Fibroblast of the aortic adventitia (primary cell): ENCODE measurements around the gene ARL14EPL. TPM values are rescaled to one million over a fixed set of nuclear protein-coding genes. Genes with fewer than 3 reads are reported as not detected.
A peak's percentile ranks its signal among the peaks of the same experiment; 100 is the strongest.

Experiments
- DNase-seq: peaks from one replicate; pipeline ENCODE4 v3.0.0-alpha.2; 2010; ENCODE audit warnings: low read depth
- H3K4me3 ChIP-seq: 2 replicates; pipeline ENCODE4 v1.5.1; 2011; ENCODE audit warnings: low read depth, mild to moderate bottlenecking, control low read depth, low read length, moderate library complexity
- CTCF ChIP-seq: IDR thresholded peaks from 2 replicates; pipeline ENCODE4 v1.5.1; 2011; ENCODE audit warnings: mild to moderate bottlenecking, low read length, control low read depth, inconsistent platforms; ENCODE audit not compliant: insufficient read depth
- total RNA-seq: library from RNA; depleted of rRNA; stranded (reverse); fragments of >200 nt; gene quantifications from 2 replicates; pipeline ENCODE4 v1.2.3, GENCODE V29; 2012; ENCODE audit warnings: low replicate concordance

Gene ARL14EPL
- total RNA-seq, 1 donor = 0.18 TPM

- no peak for DNase-seq
- peak; percentile 15 for TF ChIP-seq CTCF
- H3K4me3 ChIP-seq = no peak overlapping the region
Observed at GRCh38 chr5:116023619-116024018, 8.7 kb upstream of the ARL14EPL start.

DNA sequence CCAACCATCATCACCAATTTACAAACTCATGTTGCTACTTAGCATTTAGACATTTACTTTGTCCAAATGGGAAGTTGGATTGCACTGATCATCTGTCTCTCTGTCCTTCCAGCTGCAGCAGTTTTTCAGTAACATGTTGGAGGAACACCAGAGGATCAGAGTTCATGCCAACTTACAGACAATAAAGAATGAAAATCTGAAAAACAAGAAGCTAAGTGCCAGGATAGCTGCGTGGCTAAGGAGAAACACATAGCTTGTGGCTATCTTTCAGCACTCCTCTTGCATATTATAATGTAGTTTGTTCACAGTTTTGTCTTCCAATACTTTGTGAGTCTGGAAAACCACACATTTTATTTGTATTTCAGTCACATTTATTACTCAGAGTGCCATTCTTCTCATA is 6.4 kb upstream of the ARL14EPL start:
- no peak overlapping the region for H3K4me3 ChIP-seq
- DNase-seq = no peak
- TF ChIP-seq CTCF = no peak

DNA sequence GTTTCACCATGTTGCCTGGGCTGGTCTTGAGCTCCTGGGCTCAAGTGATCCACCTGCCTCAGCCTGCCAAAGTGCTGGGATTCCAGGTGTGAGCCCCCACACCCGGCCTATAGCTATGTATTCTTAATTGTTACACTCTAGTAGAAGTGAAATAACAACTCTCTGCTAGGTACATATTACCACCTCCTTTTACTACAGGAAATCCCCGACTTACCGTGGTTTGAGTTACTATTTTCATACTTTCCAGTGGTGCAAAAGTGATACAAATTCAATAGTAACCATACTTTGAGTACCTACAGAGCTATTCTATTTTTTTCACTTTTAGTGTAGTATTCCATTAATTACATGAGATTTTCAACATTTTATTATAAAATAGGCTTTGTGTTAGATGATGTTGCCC is 719 bp downstream of the ARL14EPL start:
- H3K4me3 ChIP-seq = no peak overlapping the region
- no peak for TF ChIP-seq CTCF
- DNase-seq = no peak

DNA sequence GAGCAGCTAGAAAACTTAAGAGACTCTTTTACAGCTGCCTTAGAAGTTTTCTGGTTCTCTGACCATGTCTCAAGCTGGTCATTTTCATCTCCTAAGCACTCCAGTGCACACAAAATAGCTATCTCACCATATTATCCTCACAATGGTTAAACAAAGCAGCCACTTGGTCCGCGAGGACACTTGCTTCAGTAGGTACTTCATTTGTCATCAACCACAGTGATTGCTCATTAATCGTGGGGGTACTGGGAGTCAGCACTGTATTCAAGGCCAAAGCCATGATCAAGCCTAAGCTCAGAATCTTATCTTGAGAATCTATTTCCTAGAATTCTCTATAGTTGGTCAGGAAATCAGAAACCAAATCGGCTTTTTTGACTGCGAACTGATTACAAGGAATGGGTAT is 2.9 kb downstream of the ARL14EPL start:
- no peak overlapping the region for H3K4me3 ChIP-seq
- no peak for DNase-seq
- no peak for TF ChIP-seq CTCF

DNA sequence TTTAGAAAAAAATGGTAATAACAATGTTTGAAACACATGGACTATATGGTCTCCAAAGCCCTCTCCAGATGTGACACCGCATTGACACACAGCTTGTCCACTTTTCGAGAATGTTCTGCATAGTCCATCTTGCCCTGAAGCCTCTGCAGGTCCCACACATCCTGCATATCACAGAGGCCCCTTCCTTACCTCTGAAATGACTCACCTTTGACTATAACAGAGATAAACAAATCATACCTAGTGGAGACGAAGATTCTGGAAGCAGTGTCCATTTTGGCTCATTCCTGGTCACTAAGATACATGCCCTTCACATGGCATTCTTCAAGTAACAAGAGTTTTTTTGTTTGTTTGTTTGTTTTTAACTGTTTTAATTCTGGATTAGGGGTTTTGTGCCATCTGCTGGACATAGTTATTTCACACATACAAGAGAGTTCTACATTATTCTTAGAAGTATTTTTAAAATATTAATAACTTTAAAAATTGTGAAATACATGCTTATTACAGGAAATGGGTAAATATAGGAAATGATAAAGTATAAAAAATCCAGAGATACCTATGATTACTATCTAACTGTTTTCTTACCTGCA is 5.1 kb downstream of the ARL14EPL start:
- H3K4me3 ChIP-seq = no peak overlapping the region
- no peak for DNase-seq
- TF ChIP-seq CTCF = no peak

GRCh38 chr5:116038817-116039216 is 6.5 kb downstream of the ARL14EPL start:
- TF ChIP-seq CTCF = no peak
- no peak overlapping the region for H3K4me3 ChIP-seq
- DNase-seq = no peak

- DNase-seq = no peak
- H3K4me3 ChIP-seq = no peak overlapping the region
- no peak for TF ChIP-seq CTCF
Observed at GRCh38 chr5:116042375-116042774, 10.1 kb downstream of the ARL14EPL start.
